Neural cell (in vitro differentiated cells): ENCODE measurements around the gene SPARC. TPM values are rescaled to one million over a fixed set of nuclear protein-coding genes. Genes with fewer than 3 reads are reported as not detected.

Source experiments
- H2AFZ ChIP-seq: fragments of 200-600, 300-800 bp; sonication (generic), shearing (Covaris generic); 2 replicates; pipeline ENCODE4 v1.6.0; 2014; ENCODE audit warnings: low read depth, mild to moderate bottlenecking, antibody characterized with exemption, low read length, moderate library complexity
- H3F3A ChIP-seq: fragments of 200-600 bp; shearing (Covaris generic); 2 replicates; pipeline ENCODE4 v1.6.1; 2016; ENCODE audit warnings: mild to moderate bottlenecking, moderate library complexity, mixed read lengths, antibody characterized with exemption, low read length; ENCODE audit not compliant: insufficient read depth, poor library complexity, severe bottlenecking
- H3K27ac ChIP-seq: fragments of 200-600, 300-800 bp; sonication (generic), shearing (Covaris generic); 2 replicates; pipeline ENCODE4 v1.5.1; 2014; ENCODE audit warnings: mild to moderate bottlenecking, low read length, moderate library complexity
- H3K27me3 ChIP-seq: fragments of 300-800, 200-600 bp; sonication (generic), shearing (Covaris generic); 2 replicates; pipeline ENCODE4 v1.6.0; 2014; ENCODE audit warnings: mild to moderate bottlenecking, low read depth, low read length, moderate library complexity; ENCODE audit not compliant: insufficient read depth
- H3K36me3 ChIP-seq: fragments of 300-800, 200-600 bp; sonication (generic), shearing (Covaris generic); 2 replicates; pipeline ENCODE4 v1.5.1; 2014; ENCODE audit warnings: mild to moderate bottlenecking, antibody characterized with exemption, low read length, moderate library complexity; ENCODE audit not compliant: insufficient read depth
- H3K4me2 ChIP-seq: fragments of 300-800, 200-600 bp; sonication (generic), shearing (Covaris generic); 2 replicates; pipeline ENCODE4 v1.6.0; 2014; ENCODE audit warnings: mild to moderate bottlenecking, low read length
- H3K4me3 ChIP-seq: fragments of 300-800, 200-600 bp; sonication (generic), shearing (Covaris generic); 2 replicates; pipeline ENCODE4 v1.5.1; 2014; ENCODE audit warnings: mild to moderate bottlenecking, low read length, moderate library complexity
- H3K79me2 ChIP-seq: fragments of 200-600 bp; shearing (Covaris generic); replicated peaks from 2 replicates; pipeline ENCODE4 v1.6.0; 2014; ENCODE audit warnings: mild to moderate bottlenecking, low read length, moderate library complexity; ENCODE audit not compliant: insufficient read depth
- H3K9ac ChIP-seq: fragments of 300-800, 200-600 bp; sonication (generic), shearing (Covaris generic); 2 replicates; pipeline ENCODE4 v1.6.1; 2016; ENCODE audit warnings: mild to moderate bottlenecking, low read length, mixed read lengths
- H3K9me2 ChIP-seq: fragments of 200-600 bp; shearing (Covaris generic); 2 replicates; pipeline ENCODE4 v1.6.1; 2016; ENCODE audit warnings: mild to moderate bottlenecking, low read length, mixed read lengths; ENCODE audit not compliant: insufficient read depth
- H3K9me3 ChIP-seq: fragments of 200-600, 300-800 bp; sonication (generic), shearing (Covaris generic); 2 replicates; pipeline ENCODE4 v1.6.1; 2016; ENCODE audit warnings: mild to moderate bottlenecking, mixed run types, low read length, moderate library complexity, mixed read lengths
- H4K20me1 ChIP-seq: fragments of 200-600 bp; shearing (Covaris generic); 2 replicates; pipeline ENCODE4 v1.6.1; 2016; ENCODE audit warnings: mild to moderate bottlenecking, mixed run types; ENCODE audit not compliant: insufficient read depth
- EP300 ChIP-seq: fragments of 450-650 bp; conservative IDR thresholded peaks from 2 replicates; pipeline ENCODE4 v1.6.1; 2014; ENCODE audit warnings: antibody characterized with exemption, mild to moderate bottlenecking, moderate library complexity; ENCODE audit not compliant: poor library complexity, severe bottlenecking
- EZH2 ChIP-seq: fragments of 200-600, 300-800 bp; shearing (Covaris generic), sonication (generic); IDR thresholded peaks from 2 replicates; pipeline ENCODE4 v1.6.1; 2014; ENCODE audit warnings: antibody characterized with exemption, low read length, borderline replicate concordance, mild to moderate bottlenecking; ENCODE audit not compliant: insufficient read depth, poor library complexity, severe bottlenecking
- MXI1 ChIP-seq: fragments of 450-650 bp; conservative IDR thresholded peaks from 2 replicates; pipeline ENCODE4 v1.6.1; 2014; ENCODE audit warnings: antibody characterized with exemption, mild to moderate bottlenecking; ENCODE audit not compliant: poor library complexity, severe bottlenecking
- POLR2AphosphoS5 ChIP-seq: IDR thresholded peaks from 2 replicates; pipeline ENCODE4 v1.6.1; 2012
- RAD21 ChIP-seq: fragments of 450-650 bp; conservative IDR thresholded peaks from 2 replicates; pipeline ENCODE4 v1.6.1; 2014; ENCODE audit warnings: antibody characterized with exemption, mild to moderate bottlenecking, moderate library complexity
- REST ChIP-seq: IDR thresholded peaks from 2 replicates; pipeline ENCODE4 v1.6.1; 2012; ENCODE audit warnings: borderline replicate concordance
- SMC3 ChIP-seq: fragments of 450-650 bp; conservative IDR thresholded peaks from 2 replicates; pipeline ENCODE4 v1.6.1; 2014; ENCODE audit warnings: antibody characterized with exemption, mild to moderate bottlenecking, moderate library complexity; ENCODE audit not compliant: poor library complexity
- TAF1 ChIP-seq: IDR thresholded peaks from 2 replicates; pipeline ENCODE4 v1.6.1; 2012; ENCODE audit warnings: low read depth
- polyA plus RNA-seq: library from polyadenylated mRNA; depleted of rRNA; stranded (reverse); fragments of >200 nt; gene quantifications from 2 replicates; pipeline ENCODE4 v1.2.3, GENCODE V29; 2014
- TF ChIP-seq, protein P1 (sequence below): fragments of 450-650 bp; IDR thresholded peaks from 2 replicates; pipeline ENCODE4 v1.5.1; 2014; ENCODE audit warnings: antibody characterized with exemption, mild to moderate bottlenecking, moderate library complexity; ENCODE audit not compliant: poor library complexity, severe bottlenecking

Gene SPARC
- polyA plus RNA-seq, 1 donor from 2014 or later = 15.3 TPM

GRCh38 chr5:151667083-151667482, 19.6 kb downstream of the SPARC start:
- Histone ChIP-seq H2AFZ (no peak overlapping the region), H4K20me1 (no peaks in the 10 kb centered on the region), H3K27me3 (no peaks in the 10 kb centered on the region), H3K9me3 (no peaks in the 10 kb centered on the region), H3K4me3 (no peak overlapping the region), H3K27ac (no peak overlapping the region), H3K79me2 (no peaks in the 10 kb centered on the region), H3K4me2 (no peak overlapping the region), H3K9me2 (no peaks in the 10 kb centered on the region), H3K36me3 (no peaks in the 10 kb centered on the region), H3K9ac (no peak overlapping the region), H3F3A (no peaks in the 10 kb centered on the region)
- no peak for TF ChIP-seq EZH2

- no peaks in the 10 kb centered on the region for H3K9me3 ChIP-seq
- no peaks in the 10 kb centered on the region for H3K79me2 ChIP-seq
- H4K20me1 ChIP-seq = no peaks in the 10 kb centered on the region
- no peak overlapping the region for H3K4me2 ChIP-seq
- no peak overlapping the region for H2AFZ ChIP-seq
- H3K27ac ChIP-seq = no peak overlapping the region
- no peaks in the 10 kb centered on the region for H3K9me2 ChIP-seq
- H3K9ac ChIP-seq = no peak overlapping the region
- TF ChIP-seq MXI1 = no peak
- TF ChIP-seq SMC3 = no peak
- TF ChIP-seq RAD21 = no peak
- no peak for TF ChIP-seq TAF1
- TF ChIP-seq EP300 = no peak
- no peak for TF ChIP-seq POLR2AphosphoS5
- TF ChIP-seq, protein P1, sequence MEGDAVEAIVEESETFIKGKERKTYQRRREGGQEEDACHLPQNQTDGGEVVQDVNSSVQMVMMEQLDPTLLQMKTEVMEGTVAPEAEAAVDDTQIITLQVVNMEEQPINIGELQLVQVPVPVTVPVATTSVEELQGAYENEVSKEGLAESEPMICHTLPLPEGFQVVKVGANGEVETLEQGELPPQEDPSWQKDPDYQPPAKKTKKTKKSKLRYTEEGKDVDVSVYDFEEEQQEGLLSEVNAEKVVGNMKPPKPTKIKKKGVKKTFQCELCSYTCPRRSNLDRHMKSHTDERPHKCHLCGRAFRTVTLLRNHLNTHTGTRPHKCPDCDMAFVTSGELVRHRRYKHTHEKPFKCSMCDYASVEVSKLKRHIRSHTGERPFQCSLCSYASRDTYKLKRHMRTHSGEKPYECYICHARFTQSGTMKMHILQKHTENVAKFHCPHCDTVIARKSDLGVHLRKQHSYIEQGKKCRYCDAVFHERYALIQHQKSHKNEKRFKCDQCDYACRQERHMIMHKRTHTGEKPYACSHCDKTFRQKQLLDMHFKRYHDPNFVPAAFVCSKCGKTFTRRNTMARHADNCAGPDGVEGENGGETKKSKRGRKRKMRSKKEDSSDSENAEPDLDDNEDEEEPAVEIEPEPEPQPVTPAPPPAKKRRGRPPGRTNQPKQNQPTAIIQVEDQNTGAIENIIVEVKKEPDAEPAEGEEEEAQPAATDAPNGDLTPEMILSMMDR = no peak
- TF ChIP-seq REST = no peak
- no peaks in the 10 kb centered on the region for H3K36me3 ChIP-seq
- no peaks in the 10 kb centered on the region for H3K27me3 ChIP-seq
- H3F3A ChIP-seq = no peaks in the 10 kb centered on the region
- no peak overlapping the region for H3K4me3 ChIP-seq
Observed at GRCh38 chr5:151665613-151666012, 21.1 kb downstream of the SPARC start.
